ENCODE data around the gene GSG1L2.
"Not testable (repeated sequence)": the region's sequence is repeated elsewhere in the genome, so short reads cannot be mapped to it uniquely, and the experiment has no call there.

GSG1L2 gene

GRCh38 chr17:9788601-9789000, 33.3 kb downstream of the GSG1L2 start:
- ATAC-seq = no peak
- DNase-seq = no peak

- ATAC-seq (no peak), DNase-seq (no peak)
These were observed 37.3 kb downstream of the GSG1L2 start for GRCh38 chr17:9784544-9784943.

DNA sequence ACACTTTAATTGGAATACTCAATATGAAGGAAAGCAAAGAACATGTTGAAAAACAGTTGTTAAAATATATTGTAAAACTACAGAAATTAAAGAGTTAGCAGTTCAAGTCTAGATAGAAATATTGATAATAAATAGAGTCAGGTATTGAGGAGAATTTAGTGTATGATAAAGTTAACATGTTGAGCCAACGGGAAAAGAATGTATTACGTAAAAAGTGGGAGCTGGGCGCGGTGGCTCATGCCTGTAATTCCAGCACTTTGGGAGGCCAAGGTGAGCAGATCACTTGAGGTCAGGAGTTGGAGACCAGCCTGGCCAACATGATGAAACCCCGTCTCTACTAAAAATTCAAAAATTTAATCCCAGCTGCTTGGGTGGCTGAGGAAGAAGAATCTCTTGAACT, 38.4 kb downstream of the GSG1L2 start:
- not testable (repeated sequence) for ATAC-seq, DNase-seq

DNA sequence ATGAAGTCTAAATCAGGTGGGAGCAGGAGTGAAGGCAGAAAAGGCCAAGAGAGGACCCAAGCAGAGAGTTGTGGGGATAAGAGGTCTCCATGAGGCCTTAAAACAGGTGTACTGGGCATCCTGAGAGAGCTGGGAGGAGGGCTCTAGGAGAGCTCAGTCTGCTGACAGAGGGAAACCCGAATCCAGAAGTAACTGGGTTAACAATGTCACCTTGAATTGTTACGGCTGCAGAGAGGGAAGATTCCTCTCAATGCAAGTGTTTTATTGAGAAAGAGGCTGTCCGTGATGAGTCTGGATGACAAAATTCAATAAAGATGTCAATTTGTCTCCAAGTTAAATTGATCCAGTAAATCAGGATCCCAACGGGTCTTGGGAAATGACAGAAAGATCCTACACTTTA, 38.8 kb downstream of the GSG1L2 start:
- ATAC-seq (no peak), DNase-seq (no peak)

- ATAC-seq = no peak
- no peak for DNase-seq
These were observed 41.3 kb downstream of the GSG1L2 start for GRCh38 chr17:9780552-9780951.

GRCh38 chr17:9776911-9777310, 45.0 kb downstream of the GSG1L2 start:
- no peak for ATAC-seq
- no peak for DNase-seq

DNA sequence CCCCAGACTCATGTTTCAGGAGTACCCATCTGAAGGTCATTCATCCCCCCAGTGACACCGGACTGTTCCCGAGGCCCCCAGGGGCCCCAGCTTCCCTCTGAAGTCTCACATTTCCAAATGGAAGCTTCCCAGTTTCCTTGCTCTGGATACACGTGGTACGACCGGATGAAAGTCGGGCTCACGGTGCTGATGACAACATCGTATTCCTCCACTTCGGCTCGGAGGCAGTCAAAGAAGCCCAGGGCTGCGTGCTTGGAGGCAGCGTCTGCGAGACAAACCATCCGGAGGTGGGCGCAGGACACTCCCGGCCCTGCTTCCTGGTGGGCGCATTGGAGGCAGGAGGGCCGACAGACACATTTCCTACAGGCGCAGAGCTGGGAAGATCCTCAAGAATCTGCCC, 49.2 kb downstream of the GSG1L2 start:
- DNase-seq = no peak
- ATAC-seq = no peak

GRCh38 chr17:9771465-9771864, 50.4 kb downstream of the GSG1L2 start:
- ATAC-seq = no peak
- no peak for DNase-seq

DNA sequence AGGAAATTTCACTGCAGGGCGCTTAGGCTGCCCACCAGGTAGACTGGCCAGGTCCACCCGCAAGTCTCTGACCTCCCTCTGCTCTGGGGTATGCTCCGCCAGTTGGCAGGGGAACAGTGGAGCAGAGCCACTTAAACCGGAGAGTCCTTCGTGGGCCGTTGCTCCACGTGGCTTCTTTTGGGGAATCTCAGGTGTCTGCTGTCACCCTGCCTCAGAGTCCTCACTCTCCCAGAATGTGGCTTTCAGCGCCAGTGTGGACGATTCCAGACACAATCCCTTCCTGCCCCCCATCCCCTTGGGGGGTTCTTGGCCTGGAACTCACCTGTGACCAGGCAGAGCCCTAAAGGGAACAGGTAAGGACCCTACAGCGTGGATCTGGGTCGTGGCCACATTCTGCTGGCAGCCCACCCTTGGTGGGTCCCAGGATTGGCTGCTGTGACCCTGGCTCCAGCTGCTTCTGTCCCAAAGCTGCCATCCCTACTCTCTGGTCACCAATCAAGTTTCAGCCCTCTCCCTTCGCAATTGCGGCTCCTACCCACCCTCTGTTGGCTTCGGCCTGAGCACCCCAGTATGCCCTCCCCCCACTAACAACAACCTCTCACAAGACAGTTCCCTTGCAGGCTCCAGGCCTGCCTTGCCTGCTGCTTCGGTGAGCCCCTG, 52.7 kb downstream of the GSG1L2 start:
- DNase-seq (no peak), ATAC-seq (no peak)

DNA sequence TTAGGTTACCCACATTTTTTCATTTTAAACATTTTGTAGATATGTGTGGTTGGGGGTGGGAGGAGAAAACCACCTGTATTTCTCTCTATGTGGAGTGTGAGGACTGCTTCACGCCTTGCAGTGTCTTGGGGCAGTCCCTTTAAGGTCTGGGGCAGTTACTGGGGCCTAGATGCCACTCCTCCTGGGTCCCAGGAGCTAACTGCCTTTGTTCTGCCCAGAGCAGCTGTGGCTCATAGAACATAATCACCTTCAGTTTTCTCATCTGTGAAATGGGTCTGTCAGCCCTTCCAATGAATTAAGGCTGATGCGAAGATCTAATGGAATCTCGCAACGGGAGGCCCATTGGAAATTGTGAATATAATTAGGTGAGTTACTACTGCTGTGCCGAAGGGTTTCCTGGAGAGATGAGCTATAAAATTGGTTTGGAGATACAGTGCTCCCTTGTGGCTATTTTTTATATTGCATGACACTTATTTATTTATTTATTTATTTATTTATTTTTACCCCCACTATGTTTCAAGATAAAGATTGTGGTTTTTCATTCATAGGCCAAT, 53.4 kb downstream of the GSG1L2 start:
- ATAC-seq (no peak), DNase-seq (no peak)

GRCh38 chr17:9767432-9767991, 54.4 kb downstream of the GSG1L2 start:
- no peak for ATAC-seq

GRCh38 chr17:9766970-9767369, 54.9 kb downstream of the GSG1L2 start:
- ATAC-seq (no peak), DNase-seq (no peak)

More at GRCh38 chr17:9767432-9767991, 54.4 kb downstream of the GSG1L2 start:
- no peak for DNase-seq

DNA sequence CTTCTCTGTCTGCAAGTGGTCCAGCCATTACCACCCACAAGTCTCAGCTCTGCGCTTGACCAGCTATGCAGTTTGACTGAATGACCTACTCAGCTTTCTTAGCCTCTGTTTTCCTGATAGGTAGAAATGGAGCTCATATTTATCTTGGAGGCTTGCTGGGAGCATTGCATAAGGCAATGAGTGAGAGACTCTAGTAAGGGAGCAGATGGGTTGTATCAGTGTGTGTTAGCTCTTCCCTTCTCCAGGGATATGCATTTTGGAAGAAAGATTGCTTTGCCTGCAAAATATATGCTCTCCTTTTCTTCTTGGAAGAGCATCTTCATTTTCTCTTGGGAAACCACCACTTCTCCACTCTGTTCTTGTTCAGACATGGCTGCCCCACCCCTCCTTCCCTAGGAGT, 56.6 kb downstream of the GSG1L2 start:
- ATAC-seq (no peak), DNase-seq (no peak)

DNA sequence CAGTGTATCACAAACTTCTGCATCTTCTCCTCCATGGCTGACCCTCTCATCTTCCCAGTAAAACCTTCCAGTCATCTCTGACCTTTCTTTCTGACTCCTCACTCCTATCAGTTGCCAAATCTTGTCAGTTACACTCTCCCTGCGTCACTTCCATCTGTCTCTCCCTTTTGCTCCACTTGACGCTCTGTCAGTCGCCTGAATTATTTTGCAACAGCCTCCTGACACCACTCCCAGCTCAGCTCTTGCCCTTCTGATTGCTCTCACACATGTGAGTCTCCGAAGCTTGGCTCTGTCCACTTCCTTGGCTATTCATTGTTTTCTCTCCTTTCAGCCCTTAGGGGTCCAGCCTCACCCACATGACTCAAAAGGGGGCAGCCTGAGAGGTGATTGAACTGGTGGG, 58.2 kb downstream of the GSG1L2 start:
- ATAC-seq (no peak), DNase-seq (no peak)

- ATAC-seq = no peak
- no peak for DNase-seq
These were observed 61.6 kb downstream of the GSG1L2 start for GRCh38 chr17:9760266-9760665.

DNA sequence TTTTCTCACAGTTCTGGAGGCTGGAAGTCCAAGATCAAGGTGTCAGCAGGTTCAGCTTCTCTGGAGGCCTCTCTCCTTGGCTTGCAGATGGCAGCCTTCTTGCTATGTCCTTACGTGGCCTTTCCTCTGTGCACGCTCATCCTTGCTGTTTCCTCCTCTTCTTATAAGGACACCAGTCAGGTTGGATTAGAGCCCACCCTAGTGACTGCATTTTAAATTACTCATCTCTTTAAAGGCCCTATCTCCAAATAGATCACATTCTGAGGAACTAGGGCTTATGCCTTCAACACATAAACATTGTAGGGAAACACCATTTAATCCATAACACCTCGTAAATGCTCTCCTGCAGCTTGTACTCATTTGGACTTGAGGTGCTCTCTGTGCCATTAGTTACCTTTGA, 66.8 kb downstream of the GSG1L2 start:
- no peak for ATAC-seq

More for the DNA sequence above, 66.8 kb downstream of the GSG1L2 start:
- DNase-seq = no peak
